ENCODE data around the gene DNAJC28.
"Not testable (repeated sequence)": the region's sequence is repeated elsewhere in the genome, so short reads cannot be mapped to it uniquely, and the experiment has no call there.

DNAJC28 gene

DNA sequence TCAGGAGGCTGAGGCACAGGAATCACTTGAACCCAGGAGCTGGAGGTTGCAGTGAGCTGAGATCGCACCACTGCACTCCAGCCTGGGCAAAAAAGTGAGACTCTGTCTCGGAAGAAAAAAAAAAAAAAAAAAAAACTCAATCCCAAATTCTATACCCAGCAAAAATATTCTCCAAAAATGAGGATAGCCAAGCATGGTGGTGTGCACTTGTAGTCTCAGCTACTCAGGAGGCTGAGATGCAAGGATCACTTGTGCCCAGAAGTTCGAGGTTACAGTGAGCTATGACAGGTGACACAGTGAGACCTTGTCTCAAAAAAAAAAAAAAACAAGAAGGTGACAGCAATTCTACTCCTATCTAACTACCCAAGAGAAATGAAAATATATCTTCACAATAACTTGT lies 18.2 kb downstream of the DNAJC28 start:
- TF ChIP-seq, protein P1, sequence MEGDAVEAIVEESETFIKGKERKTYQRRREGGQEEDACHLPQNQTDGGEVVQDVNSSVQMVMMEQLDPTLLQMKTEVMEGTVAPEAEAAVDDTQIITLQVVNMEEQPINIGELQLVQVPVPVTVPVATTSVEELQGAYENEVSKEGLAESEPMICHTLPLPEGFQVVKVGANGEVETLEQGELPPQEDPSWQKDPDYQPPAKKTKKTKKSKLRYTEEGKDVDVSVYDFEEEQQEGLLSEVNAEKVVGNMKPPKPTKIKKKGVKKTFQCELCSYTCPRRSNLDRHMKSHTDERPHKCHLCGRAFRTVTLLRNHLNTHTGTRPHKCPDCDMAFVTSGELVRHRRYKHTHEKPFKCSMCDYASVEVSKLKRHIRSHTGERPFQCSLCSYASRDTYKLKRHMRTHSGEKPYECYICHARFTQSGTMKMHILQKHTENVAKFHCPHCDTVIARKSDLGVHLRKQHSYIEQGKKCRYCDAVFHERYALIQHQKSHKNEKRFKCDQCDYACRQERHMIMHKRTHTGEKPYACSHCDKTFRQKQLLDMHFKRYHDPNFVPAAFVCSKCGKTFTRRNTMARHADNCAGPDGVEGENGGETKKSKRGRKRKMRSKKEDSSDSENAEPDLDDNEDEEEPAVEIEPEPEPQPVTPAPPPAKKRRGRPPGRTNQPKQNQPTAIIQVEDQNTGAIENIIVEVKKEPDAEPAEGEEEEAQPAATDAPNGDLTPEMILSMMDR (conservative IDR thresholded peaks at IDR 0.05), result no peak
- no peak for TF ChIP-seq ZFX (IDR thresholded peaks at IDR 0.05)

DNA sequence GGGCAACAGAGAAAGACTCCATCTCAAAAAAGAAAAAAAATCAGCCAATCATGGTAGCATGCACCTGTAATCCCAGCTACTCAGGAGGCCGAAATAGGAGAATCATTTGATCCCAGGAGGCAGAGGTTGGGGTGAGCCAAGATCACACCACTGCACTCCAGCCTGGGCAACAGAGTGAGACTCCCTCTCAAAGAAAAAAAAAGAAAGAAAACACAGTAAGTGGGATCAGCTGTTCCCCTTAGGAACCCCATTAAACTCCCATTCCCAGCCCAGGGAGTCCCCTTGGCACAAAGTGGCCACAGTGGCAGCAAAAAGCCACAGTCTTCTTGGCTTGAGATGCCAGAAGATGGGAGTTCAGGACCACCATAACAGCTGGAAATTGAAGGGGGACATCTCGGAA lies 20.8 kb downstream of the DNAJC28 start:
- no peak for TF ChIP-seq ZFX (IDR thresholded peaks at IDR 0.05)
- TF ChIP-seq, protein P1 (conservative IDR thresholded peaks at IDR 0.05), result no peak
- no peak overlapping the region for H3K27ac ChIP-seq

More for the DNA sequence above, 18.2 kb downstream of the DNAJC28 start:
- H3K27ac ChIP-seq, result no peak overlapping the region

DNA sequence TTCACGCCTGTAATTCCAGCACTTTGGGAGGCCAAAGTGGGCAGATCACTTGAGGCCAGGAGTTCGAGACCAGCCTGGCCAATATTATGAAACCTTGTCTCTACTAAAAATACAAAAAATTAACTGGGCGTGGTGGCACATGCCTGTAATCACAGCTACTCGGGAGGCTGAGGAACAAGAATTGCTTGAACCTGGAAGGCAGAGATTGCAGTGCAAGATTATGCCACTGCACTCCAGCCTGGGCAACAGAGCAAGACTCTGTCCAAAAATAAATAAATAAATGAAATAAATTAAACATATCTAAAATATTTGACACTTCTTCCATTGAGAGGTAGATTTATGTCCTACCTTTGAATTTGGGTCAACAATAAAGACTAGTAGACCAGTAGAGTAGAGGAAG lies 22.3 kb downstream of the DNAJC28 start:
- H3K27ac ChIP-seq, result not testable (repeated sequence)

DNA sequence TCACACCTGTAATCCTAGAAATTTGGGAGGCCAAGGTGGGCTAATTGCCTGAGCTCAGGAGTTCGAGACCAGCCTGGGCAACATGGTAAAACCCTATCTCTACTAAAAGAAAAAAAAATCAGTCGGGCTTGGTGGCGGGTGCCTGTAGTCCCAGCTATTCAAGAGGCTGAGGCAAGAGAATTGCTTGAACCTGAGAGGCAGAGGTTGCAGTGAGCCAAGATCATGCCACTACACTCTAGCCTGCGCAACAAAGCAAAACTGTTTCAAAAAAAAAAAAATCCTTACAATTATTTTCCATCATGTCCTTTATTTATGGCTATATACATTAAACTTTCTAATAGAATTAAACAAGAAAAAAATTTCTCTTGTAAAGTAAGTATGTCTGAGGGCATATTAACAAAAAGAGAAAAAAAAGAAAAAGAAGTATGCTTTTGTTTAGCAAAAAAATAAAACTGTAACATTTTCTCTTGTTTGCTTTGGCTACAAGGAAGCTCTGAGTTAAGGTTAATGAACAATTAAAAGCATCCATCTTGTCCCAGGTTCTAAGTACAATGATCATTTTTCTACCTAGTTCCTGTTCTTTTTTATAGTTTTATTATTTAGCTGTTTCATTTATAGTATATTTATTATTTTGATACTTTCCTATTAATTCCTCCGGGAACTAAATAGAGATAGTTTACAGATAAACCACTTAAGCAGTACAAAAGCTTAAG lies 29.8 kb downstream of the DNAJC28 start:
- TF ChIP-seq ZFX (IDR thresholded peaks at IDR 0.05), result no peak
- TF ChIP-seq, protein P1 (conservative IDR thresholded peaks at IDR 0.05), result no peak
- no peak overlapping the region for H3K27ac ChIP-seq

DNA sequence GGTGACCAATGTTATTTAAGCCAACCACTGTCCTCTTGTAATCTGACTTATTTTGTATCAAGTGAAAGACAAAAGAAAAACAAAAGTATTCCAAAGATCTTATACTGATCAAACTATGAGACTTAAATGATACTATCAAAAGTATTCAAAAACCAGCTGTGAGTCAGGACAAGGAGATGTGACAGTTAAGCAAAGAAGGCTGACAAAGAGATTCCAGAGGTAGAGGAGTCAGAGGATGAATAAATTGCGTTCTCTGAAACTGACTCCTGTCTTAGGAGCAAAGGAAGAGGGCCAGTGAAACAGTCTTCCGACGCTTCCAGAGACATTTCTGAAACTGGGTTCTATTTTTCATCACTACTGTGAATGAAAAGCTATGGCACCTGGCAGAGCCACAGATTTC lies 32.7 kb downstream of the DNAJC28 start:
- TF ChIP-seq ZFX (IDR thresholded peaks at IDR 0.05), result no peak
- TF ChIP-seq, protein P1 (conservative IDR thresholded peaks at IDR 0.05), result no peak
- H3K27ac ChIP-seq, result no peak overlapping the region

DNA sequence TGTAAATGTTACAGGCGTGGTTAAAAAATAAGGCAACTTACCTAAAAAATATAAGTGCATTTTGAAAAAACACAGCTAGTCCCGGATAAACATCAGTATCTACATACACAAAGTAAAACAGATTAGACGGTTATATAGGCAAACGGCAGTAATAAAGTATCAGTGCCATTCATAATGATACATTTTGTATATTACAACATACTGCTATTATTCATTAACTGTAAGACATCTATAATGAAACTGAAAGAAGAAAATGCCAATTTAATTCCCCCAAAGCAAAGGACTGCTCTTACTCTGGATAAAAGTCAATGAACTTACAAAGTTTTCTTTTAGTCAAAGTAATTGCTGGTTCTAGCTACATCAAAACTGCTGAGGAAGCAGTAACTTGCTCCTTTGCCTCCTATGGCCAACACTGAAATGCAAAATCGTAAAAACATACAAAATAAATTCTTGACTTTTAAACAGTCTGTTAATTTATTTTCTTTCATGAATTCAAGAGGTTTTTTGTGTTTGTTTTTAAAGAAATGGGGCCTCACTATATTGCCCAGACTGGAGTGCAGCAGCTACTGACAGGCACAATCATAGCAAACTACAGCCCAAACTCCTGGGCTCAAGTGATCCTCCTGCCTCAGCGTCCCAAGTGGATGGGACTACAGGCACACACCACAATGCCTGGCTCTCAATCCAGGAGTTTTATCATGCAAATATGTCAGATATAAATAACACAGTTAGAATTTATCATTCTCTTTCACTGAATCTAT lies 35.6 kb downstream of the DNAJC28 start:
- TF ChIP-seq, protein P1 (conservative IDR thresholded peaks at IDR 0.05), result no peak
- no peak for TF ChIP-seq ZFX (IDR thresholded peaks at IDR 0.05)
- H3K27ac ChIP-seq, result no peak overlapping the region

DNA sequence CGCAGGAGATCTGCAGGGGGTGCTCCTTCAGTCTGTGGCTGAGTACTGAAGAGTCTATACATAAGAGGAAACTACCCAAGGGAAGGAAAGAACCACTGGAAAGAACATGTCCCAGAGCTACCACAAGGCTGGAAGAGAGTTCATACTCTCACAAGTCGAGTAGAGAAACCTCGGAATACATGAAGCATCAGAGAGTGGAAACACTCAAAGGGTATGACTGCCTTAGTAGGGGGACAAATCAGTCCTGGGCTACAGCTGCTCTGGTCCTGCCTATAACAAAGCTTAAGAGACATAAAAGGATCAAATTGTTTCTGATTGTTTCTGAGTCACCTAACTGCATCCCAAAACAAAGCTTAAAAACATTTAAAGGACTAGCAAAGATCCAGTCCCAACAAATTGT lies 39.2 kb downstream of the DNAJC28 start:
- no peak for TF ChIP-seq ZFX (IDR thresholded peaks at IDR 0.05)
- TF ChIP-seq, protein P1 (conservative IDR thresholded peaks at IDR 0.05), result no peak
- no peak overlapping the region for H3K27ac ChIP-seq
